ENCODE results near the gene SNAPIN.

SNAPIN gene

GRCh38 chr1:153658400-153659174, at the start of gene SNAPIN:
SNAPIN (plus strand) TSS chr1:153658703; CDS start chr1:153658744, 41 bp downstream.
- no peak; the same call in 1 of the 2 replicates for TF ChIP-seq CTCF (conservative IDR thresholded peaks at IDR 0.05; ENCODE audit: low read length)
- DNase-seq (ENCODE audit: low read depth) = peak; percentile 85
- peak within 1 kb of the TSS; percentile 89 for H3K4me3 ChIP-seq (ENCODE audit: low read length)

GRCh38 chr1:153608742-153609584, 49.5 kb upstream of the SNAPIN start:
- H3K4me3 ChIP-seq (ENCODE audit: low read length) = peak overlapping the region; percentile 67
- TF ChIP-seq CTCF (conservative IDR thresholded peaks at IDR 0.05; ENCODE audit: low read length) = no peak
- DNase-seq (ENCODE audit: low read depth) = peak; percentile 86

GRCh38 chr1:153609585-153609907, 49.0 kb upstream of the SNAPIN start:
- no peak for DNase-seq (ENCODE audit: low read depth)
- TF ChIP-seq CTCF (conservative IDR thresholded peaks at IDR 0.05; ENCODE audit: low read length) = no peak
- H3K4me3 ChIP-seq (ENCODE audit: low read length) = peak overlapping the region; percentile 67

- TF ChIP-seq CTCF (conservative IDR thresholded peaks at IDR 0.05; ENCODE audit: low read length) = no peak
- DNase-seq (ENCODE audit: low read depth) = no peak
- H3K4me3 ChIP-seq (ENCODE audit: low read length) = peak overlapping the region; percentile 95
Measured at GRCh38 chr1:153610334-153610733, 48.2 kb upstream of the SNAPIN start.

GRCh38 chr1:153610811-153611301, 47.6 kb upstream of the SNAPIN start:
- DNase-seq (ENCODE audit: low read depth) = peak; percentile 48
- H3K4me3 ChIP-seq (ENCODE audit: low read length) = peak overlapping the region; percentile 95

GRCh38 chr1:153611356-153611755, 47.1 kb upstream of the SNAPIN start:
- no peak for DNase-seq (ENCODE audit: low read depth)
- H3K4me3 ChIP-seq (ENCODE audit: low read length) = peak overlapping the region; percentile 95
- no peak for TF ChIP-seq CTCF (conservative IDR thresholded peaks at IDR 0.05; ENCODE audit: low read length)

More at GRCh38 chr1:153610811-153611301, 47.6 kb upstream of the SNAPIN start:
- TF ChIP-seq CTCF (conservative IDR thresholded peaks at IDR 0.05; ENCODE audit: low read length) = no peak
